Measurements from ENCODE around the gene SPDEF. TPM values are rescaled to one million over a fixed set of nuclear protein-coding genes. Genes with fewer than 3 reads are reported as not detected.

SPDEF gene
- 2.4 and 5.0 TPM in 2 replicates for total RNA-seq

DNA sequence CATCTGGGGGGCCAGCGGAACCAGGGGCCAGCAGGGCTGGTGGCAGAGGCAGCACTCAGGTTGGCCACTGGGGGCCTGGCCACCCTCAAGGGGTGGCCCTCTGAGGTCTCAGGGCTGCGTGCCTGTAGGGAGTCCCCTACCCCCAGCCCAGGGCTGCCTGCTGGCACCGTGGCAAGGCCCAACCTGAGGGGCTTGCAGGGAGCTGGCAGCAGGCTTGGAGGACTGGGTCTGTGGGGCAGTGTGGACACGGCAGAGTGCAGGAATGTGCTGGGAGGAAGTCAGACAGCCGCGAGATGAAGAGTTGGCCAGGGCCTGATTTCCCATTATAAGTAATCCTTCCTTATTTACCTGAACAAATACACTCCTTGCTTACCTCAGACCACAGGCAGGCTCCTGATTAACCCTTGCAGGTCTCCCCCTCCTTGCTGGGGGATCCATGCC lies at the start of gene SPDEF:
SPDEF (minus strand) TSS at position 299 of the 441 bp plus-strand sequence. CDS start 11,874 bp downstream, outside the sequence.
- H3K36me3 ChIP-seq (ENCODE audit: control insufficient read depth, insufficient read depth, low read length) = no peaks in the 10 kb centered on the region
- TF ChIP-seq, protein P1, sequence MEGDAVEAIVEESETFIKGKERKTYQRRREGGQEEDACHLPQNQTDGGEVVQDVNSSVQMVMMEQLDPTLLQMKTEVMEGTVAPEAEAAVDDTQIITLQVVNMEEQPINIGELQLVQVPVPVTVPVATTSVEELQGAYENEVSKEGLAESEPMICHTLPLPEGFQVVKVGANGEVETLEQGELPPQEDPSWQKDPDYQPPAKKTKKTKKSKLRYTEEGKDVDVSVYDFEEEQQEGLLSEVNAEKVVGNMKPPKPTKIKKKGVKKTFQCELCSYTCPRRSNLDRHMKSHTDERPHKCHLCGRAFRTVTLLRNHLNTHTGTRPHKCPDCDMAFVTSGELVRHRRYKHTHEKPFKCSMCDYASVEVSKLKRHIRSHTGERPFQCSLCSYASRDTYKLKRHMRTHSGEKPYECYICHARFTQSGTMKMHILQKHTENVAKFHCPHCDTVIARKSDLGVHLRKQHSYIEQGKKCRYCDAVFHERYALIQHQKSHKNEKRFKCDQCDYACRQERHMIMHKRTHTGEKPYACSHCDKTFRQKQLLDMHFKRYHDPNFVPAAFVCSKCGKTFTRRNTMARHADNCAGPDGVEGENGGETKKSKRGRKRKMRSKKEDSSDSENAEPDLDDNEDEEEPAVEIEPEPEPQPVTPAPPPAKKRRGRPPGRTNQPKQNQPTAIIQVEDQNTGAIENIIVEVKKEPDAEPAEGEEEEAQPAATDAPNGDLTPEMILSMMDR (IDR thresholded peaks at IDR 0.05; ENCODE audit: insufficient read depth, low read length, severe bottlenecking) = peak; percentile 45
- no peak for FAIRE-seq
- no peaks in the 10 kb centered on the region for H3K27me3 ChIP-seq (ENCODE audit: control insufficient read depth, insufficient read depth, low read length)
- peak; percentile 71 for DNase-seq (ENCODE audit: low read depth)
- H3K4me3 ChIP-seq (ENCODE audit: low read depth, low read length) = peak within 1 kb of the TSS; percentile 34

DNA sequence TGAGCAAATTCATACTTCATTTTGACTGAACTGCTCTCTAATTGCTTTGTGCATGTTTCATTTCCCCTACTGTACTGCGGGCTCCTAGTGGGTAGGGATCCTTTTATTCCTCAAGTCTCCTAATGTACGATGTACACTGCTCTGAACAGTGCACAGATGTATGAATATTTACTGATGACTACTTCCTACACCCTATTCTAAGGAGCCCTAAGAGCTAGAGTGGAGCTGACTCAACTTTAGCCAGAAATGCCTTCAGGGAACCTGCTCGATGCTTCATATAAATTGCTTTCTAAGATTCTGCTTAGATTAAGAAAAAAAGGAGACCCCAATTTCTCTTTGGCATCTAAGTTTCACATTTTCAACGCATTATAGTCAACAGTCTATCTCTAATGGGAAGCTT lies 47.6 kb upstream of the SPDEF start:
- H3K36me3 ChIP-seq (ENCODE audit: control insufficient read depth, insufficient read depth, low read length) = peaks cover 4% of the 10 kb centered on the region
- H3K27me3 ChIP-seq (ENCODE audit: control insufficient read depth, insufficient read depth, low read length) = no peaks in the 10 kb centered on the region
- no peak for DNase-seq (ENCODE audit: low read depth)
- H3K4me3 ChIP-seq (ENCODE audit: low read depth, low read length) = no peak overlapping the region
- no peak for FAIRE-seq
- TF ChIP-seq, protein P1 (IDR thresholded peaks at IDR 0.05; ENCODE audit: insufficient read depth, low read length, severe bottlenecking) = no peak

DNA sequence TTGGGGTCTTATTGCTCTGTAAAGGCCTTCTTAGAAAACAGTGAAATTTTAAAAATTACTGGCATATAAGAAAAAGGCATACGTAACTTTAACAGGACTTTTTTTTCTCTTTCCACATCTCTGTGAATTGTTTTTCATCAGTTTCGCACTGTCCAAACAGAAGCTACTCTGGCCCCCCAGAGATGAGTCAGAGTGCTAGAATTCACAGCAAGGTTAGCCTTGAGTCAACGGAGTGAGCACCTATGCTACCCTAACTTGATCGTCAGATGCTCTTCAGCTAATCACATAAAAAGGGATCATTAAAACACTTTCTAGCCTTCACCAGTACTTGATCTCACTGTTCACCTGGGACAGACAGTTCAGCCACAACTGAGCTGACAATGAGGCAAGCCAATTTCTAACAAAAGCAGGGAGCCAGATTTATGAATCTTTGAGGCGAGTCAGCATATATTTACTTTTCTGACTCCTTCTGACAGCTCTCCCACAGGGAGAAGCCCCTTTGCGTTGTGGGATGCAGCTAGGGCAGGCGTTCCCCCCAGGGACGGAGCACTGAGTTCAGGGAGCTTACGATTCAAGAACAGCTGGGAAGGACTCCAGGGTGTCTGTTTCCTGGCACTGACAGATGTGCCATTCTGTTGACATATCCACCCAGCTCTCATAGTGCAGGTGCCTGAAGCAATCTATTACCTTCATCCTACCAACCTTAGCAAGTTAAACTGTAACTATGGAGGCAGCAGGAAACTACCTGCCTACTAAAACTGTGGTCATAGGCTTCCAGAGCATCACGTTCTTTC lies 46.4 kb upstream of the SPDEF start:
- DNase-seq (ENCODE audit: low read depth) (peak; percentile 48), FAIRE-seq (no peak)
- no peak overlapping the region for H3K4me3 ChIP-seq (ENCODE audit: low read depth, low read length)
- no peaks in the 10 kb centered on the region for H3K27me3 ChIP-seq (ENCODE audit: control insufficient read depth, insufficient read depth, low read length)
- TF ChIP-seq, protein P1 (IDR thresholded peaks at IDR 0.05; ENCODE audit: insufficient read depth, low read length, severe bottlenecking) = no peak
- peaks cover 4% of the 10 kb centered on the region for H3K36me3 ChIP-seq (ENCODE audit: control insufficient read depth, insufficient read depth, low read length)

DNA sequence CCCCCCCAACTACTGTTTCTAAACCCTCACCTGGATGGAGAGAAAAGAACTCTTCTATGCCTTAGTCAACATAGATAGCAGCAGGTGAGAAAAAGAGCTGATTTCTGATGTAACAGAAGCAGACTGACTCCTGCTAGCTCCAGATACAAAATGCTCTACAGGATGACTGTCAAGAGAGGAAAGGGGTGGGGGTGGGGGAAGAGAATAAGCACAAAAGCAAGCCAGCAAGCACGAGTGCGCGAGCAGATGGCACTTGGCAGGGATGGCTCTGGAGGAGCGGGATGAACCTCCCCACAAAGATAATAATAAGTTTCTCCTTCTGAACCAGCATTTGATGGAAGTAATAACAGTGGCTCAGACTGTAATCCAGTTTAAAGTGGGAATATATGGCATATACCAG lies 45.6 kb upstream of the SPDEF start:
- TF ChIP-seq, protein P1 (IDR thresholded peaks at IDR 0.05; ENCODE audit: insufficient read depth, low read length, severe bottlenecking) = no peak
- DNase-seq (ENCODE audit: low read depth) = no peak
- H3K27me3 ChIP-seq (ENCODE audit: control insufficient read depth, insufficient read depth, low read length) = no peaks in the 10 kb centered on the region
- H3K36me3 ChIP-seq (ENCODE audit: control insufficient read depth, insufficient read depth, low read length) = peaks cover 4% of the 10 kb centered on the region
- no peak overlapping the region for H3K4me3 ChIP-seq (ENCODE audit: low read depth, low read length)
- no peak for FAIRE-seq

DNA sequence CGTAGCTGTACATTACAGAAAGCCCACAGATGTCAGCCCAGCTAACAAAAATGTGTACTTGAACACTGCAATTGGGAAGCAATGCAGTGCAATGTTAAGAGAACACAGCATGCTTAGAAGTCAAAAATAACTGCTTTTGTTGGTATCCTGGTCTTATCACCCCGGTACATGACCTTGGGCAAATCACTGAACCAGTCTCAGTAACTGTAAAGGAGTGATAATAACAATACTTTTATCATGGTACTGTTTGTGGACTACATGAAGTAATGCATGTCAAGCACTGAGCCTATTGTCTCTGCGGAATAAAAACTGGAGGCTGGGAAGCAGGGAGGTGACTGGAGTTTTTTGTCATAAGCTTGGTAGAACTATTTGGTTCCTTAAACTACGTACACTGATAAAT lies 44.7 kb upstream of the SPDEF start:
- no peak for DNase-seq (ENCODE audit: low read depth)
- no peak for FAIRE-seq
- Histone ChIP-seq H3K27me3 (ENCODE audit: control insufficient read depth, insufficient read depth, low read length) (no peaks in the 10 kb centered on the region), H3K36me3 (ENCODE audit: control insufficient read depth, insufficient read depth, low read length) (peaks cover 3% of the 10 kb centered on the region), H3K4me3 (ENCODE audit: low read depth, low read length) (no peak overlapping the region)
- TF ChIP-seq, protein P1 (IDR thresholded peaks at IDR 0.05; ENCODE audit: insufficient read depth, low read length, severe bottlenecking) = no peak

Measured in bronchial epithelial cell (primary cell).